Measurements from ENCODE around the gene SH3GL1.

SH3GL1 gene

GRCh38 chr19:4400135-4400936 is at the start of gene SH3GL1:
Gene SH3GL1 (minus strand): TSS chr19:4400547. CDS start chr19:4400368, 179 bp downstream.
- peak; percentile 90 for DNase-seq

DNA sequence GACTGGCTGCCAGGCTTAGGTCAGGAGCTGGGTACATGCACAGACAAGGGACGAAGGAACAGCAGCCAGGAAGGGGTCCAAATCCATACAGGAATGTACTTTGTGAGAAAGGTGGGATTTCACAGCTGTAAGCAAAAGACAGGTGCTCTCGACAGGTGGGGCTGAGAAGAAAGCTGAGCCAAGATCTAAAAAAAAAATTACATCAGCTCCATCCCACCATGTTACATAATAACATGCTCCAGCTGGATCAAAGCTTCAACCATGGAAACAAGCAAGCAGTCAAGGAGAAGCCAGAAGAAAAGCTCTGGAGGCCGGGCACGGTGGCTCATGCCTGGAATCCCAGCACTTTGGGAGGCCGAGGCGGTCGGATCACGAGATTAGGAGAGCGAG is 49.3 kb upstream of the SH3GL1 start:
- DNase-seq, result no peak

GRCh38 chr19:4449022-4449638 is 48.8 kb upstream of the SH3GL1 start:
- no peak for DNase-seq

DNA sequence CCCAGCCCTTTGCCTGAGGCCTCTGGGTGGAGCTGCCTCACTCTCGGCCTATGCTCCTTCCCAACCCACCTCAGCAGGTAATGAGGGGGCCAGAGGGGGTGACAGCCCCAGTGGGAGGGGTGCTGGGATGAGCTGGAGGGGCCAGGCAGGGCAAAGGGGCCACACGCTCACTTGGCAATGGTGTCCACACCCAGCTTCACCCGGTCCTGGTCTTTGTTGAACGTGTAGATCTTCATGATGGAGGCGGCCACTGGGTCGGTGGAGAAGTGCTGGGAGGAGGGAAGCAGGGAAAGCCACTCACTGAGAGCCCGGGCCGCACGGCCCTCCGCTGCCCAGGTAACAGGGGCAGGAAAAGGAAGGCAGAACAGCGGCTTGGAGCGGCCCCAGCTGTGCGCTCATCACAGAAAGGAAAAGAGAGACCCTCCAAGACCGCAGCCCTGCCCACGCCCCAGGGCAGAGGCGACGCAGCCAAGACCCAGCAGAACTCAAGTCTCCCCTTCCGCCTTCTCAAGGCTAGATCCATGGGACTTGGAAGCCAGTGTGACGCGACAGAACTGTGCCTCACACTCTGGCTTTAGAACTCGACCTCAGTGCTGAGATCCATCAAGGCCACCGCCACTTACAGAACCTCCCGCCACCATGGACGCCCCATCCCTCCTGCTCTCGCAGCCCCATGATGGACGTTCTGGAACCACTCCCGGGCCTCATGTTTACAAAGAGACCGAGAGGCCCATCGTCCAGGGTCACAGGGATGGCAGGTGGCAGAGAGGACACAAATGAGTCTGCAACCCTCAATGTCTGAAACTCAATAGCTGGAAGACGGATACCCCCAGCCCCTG is 48.0 kb upstream of the SH3GL1 start:
- no peak for DNase-seq

- DNase-seq, result no peak
These were observed 47.2 kb upstream of the SH3GL1 start for GRCh38 chr19:4447327-4448146.

- no peak for DNase-seq
These were observed 46.4 kb upstream of the SH3GL1 start for GRCh38 chr19:4446704-4447200.

DNA sequence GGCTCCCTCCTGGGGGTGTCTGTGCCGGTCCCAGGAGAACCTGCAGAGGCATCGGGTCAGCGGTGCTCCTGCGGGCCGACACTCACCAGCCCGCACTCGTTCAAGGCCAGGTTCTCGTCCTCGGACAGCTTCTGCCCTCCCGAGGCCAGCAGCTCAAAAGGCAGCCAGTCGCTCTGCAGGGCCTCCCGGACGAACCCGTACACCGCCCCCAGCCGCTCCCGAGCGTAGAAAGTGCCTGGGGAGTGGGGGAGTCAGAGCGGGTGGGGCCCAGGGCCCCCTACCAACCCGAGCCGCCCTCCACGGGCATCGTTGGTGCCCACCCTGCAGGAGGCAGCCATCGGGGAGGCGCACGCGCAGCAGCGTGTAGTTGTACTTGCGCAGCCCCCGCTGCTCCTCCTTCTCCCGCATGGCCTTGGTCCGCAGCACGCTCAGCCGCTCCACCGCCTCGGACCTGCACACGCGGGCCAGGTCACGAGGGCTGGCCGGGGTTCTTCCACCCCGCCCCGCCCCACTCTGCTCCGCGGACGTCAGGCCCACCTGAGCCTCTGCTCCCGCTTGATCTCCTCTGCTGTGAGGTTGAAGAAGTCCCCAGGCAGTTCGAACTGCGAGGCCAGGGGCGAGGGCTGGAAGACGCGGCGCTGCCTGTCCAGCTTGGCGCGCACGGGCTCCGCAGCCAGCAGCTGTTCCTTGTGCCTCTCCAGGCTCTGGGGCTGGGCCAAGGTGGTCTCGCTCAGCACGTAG is 45.8 kb upstream of the SH3GL1 start:
- DNase-seq, result no peak

DNA sequence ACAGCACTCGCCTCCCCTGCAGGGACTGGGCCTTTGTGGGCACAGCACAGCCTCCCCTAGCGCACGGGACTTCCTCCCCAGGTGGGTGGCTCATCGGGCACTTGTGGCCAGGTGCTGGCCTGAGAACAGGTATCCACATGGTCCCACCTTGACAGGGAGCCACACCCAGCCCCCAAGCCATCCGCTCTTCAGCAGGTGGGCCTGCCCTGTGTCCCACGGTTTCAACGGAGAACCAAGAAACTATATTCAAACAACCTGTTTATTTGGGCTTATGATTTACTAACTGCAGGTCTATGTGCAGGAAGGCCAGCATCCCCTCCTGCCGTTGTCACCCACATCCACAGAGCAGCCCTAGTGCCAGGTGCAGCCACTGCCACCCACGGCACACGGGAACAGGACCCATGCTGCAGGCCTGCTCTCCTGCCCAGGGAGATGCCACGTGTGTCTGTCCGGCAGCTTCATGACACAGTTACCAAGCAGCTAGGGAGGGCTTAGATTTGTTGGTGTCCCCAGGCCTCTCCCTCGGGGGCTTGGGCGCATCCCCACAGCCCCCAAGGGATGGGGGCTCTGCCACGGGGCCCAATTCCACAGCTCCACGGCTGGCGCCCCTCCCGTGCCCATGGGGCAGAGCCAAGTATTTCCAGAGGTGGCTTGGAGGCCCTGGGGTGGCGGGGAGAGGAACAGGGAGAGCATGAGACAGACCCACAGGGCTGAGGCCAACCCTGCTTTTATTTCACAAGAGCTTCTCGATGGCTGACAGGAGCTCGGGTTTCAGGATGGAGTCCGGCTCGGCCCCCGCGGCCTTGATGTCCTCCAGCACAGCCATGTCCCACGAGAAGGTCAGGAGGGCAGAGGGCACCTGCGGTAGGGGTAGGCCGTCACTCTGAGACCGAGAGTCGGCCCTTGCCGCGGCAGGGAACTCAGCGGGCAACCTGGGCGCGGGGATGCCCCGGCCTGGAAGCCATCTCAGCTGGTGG is 44.7 kb upstream of the SH3GL1 start:
- DNase-seq, result no peak

DNA sequence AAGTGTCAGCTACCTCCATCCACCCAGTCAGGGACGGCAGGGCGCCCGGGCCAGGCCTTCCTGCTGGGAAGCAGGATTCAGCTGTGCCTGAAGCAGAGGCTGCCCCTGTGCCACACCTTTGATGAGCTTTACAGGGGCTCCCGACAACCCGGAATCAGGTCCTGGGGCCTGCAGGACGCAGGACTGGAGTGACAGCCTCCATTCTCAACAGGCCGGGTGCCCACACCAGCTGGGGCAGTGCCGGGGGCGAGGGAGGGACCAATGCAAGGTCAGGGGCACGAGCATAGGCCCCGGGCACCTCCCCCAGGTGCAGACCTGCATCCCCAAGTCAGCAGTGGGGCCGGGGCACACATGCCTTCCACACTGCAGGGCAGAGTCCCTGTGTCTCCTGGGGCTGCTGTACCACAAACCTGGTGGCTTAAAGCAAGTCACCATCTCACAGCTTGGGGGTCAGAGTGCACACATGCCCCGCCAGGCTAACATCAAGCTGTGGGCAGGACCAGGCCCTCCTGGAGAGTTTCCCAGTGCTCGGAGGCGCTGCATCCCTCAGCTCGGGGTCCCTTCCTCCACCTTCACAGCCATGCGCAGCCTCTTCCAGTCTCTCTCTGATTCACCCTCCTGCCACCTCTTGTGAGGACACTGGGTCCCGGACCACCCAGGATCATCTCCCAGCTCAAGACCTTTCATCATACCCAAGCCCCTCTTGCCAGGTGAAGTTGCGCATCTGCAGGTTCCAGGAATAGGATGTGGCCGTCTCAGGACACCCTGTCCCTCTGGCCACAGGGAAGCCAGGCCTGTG is 43.8 kb upstream of the SH3GL1 start:
- no peak for DNase-seq

DNA sequence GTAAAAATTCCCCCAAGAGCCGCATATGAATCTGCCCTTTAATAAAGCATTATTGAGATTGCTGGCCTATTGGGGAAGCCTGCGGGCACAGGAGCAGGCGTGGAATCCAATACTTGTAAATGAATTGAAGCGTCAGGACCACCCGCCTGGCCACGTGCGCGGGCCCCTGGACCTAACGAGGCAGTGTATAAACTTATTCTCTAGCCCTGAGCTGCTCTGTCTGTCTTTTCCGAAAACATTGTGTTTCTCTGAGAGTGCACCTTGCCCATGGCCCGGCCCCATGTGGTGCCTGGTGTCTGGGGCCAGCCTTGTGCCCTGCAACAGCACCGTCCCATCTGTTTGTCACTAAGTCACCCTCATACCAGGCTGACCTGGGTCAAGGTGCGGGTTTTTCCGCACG is 42.8 kb upstream of the SH3GL1 start:
- DNase-seq, result no peak

- no peak for DNase-seq
These were observed 42.4 kb upstream of the SH3GL1 start for GRCh38 chr19:4442819-4443146.

GRCh38 chr19:4441994-4442818 is 41.9 kb upstream of the SH3GL1 start:
- DNase-seq, result no peak

DNA sequence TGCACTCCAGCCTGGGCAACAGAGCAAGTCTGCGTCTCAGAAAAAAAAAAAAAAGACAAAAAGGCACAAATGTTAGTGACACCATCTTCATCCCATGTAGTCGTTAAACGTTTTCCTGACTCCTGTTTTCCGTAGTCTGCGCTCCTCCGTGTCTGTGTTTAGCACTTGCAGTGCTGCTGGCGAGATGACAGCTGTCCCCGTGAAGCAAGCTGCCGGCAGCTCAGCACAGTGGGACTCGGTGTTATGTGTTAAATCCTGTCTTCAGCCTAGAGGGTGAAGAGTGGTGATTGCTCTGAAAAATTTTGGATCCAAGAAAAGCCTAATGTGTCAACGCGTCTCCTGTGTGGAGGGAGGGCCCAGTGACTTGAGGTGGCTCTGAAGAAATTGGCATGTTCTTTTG is 38.9 kb upstream of the SH3GL1 start:
- DNase-seq, result no peak

DNA sequence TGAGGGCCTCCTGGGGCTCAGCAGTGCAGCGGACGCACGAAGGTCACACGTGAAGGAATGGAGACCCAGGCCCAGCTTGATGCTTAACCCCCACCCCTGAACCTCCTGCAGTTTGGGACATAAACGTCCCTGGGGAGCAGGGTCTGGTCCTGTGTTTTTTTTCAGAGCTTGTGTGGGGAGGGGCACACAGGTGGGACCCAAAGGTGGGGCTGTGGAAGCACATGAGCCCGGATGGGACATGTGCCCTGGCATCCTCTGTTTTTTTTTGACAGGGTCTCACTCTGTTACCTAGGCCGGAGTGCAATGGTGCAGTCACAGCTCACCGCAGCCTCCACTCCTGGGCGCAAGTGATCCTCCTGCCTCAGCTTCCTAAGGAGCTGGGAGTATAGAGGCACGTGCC is 36.8 kb upstream of the SH3GL1 start:
- DNase-seq, result no peak

- no peak for DNase-seq
These were observed 35.9 kb upstream of the SH3GL1 start for GRCh38 chr19:4436231-4436630.

DNA sequence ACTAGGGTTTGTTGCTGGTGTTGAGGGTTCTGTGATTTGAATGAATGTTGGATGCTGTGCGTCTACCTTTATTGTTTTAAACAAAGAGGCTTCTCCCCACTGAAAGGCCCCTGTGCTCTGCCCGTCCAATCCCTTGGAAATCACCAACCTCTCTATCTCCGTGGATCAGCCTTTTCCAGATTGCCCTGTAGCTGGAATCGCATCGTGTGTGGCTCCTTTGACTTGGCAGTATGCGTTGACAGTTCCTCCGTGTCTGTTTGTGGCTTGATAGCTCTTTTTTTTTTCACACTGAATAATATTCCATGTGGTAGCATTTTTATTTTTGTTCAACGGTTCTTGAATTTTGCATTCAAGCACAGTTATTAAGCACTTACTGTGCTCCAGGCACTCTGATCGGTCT is 34.0 kb upstream of the SH3GL1 start:
- no peak for DNase-seq

DNA sequence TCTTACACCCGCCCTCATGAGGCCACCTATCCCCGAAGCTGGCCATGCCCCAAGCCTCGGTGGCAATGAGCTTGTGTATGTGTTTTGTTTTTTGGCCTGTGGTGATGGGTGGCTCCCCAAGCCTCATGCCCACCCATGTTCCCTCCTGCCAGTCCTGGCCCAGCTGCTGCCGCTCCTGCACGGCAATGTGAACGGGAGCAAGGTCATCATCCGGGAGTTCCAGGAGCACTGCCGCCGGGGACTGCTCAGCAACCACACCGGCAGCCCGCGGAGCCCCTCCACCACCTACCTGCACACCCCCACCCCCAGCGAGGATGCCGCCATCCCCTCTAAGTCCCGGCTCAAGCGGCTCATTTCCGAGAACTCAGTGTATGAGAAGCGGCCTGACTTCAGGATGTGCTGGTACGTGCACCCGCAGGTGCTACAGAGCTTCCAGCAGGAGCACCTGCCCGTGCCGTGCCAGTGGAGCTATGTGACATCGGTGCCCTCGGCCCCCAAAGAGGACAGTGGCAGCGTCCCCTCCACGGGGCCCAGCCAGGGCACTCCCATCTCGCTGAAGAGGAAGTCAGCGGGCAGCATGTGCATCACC is 32.7 kb upstream of the SH3GL1 start:
- DNase-seq, result no peak

GRCh38 chr19:4431808-4432674 is 31.7 kb upstream of the SH3GL1 start:
- no peak for DNase-seq

All from OCI-M1 (cell line).